ENCODE results near the gene HTRA3. TPM values are rescaled to one million over a fixed set of nuclear protein-coding genes. Genes with fewer than 3 reads are reported as not detected.
A peak's percentile ranks its signal among the peaks of the same experiment; 100 is the strongest.

HTRA3 gene
- total RNA-seq, 4 donors from 2014 or later = 56.1 to 82.2 (median 67.2) TPM

DNA sequence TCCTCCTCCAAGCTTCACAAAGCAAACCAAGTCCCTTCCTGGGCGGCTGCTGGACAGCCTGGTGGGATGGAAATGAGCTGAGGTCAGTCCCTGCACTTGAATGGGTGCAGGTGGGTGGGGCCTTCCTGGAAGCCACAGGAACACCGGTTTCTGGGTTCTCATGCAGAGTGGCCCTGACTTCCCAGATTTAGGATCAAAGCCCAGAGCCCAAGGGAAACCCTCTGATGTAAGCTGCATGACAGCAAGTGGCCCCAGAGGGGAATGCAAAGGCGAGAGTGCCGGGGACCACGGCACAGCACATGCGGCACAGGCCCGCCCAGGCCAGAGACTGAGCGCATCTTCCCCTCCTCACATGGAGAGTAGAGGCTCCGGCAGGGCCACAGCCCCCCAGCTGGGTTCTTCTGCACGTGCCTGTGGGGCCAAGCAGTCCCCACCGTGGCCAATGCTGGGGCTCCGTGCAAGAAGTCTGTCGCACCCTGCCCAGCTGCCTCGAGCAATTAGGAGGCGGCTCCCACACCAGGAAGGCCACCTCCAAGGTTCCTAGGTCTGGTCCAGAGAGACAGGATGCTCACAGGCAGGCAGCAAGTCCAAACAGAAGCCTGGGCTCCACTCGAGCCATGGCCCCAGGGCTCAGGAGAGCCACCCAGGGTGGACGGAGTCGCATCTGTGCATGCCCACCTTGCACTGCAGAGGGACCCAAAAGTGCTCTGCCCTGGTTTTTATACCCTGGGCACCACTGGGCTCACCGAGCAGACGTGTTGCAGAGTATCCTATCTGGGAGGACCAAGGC, 83.0 kb downstream of the HTRA3 start:
- intact Hi-C loops (cut with DNase I) = no loop called here
- Histone ChIP-seq H3K4me3 (no peak overlapping the region), H3K27me3 (no peaks in the 10 kb centered on the region), H3K9me3 (no peaks in the 10 kb centered on the region), H3K4me1 (peaks cover 17 to 51% (median 43%) of the 10 kb centered on the region in 4 donors), H3K27ac (replicated peaks in 1 of 4) (no peak overlapping the region), H3K36me3 (no peaks in the 10 kb centered on the region)
- TF ChIP-seq, protein P1, sequence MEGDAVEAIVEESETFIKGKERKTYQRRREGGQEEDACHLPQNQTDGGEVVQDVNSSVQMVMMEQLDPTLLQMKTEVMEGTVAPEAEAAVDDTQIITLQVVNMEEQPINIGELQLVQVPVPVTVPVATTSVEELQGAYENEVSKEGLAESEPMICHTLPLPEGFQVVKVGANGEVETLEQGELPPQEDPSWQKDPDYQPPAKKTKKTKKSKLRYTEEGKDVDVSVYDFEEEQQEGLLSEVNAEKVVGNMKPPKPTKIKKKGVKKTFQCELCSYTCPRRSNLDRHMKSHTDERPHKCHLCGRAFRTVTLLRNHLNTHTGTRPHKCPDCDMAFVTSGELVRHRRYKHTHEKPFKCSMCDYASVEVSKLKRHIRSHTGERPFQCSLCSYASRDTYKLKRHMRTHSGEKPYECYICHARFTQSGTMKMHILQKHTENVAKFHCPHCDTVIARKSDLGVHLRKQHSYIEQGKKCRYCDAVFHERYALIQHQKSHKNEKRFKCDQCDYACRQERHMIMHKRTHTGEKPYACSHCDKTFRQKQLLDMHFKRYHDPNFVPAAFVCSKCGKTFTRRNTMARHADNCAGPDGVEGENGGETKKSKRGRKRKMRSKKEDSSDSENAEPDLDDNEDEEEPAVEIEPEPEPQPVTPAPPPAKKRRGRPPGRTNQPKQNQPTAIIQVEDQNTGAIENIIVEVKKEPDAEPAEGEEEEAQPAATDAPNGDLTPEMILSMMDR (IDR thresholded peaks at IDR 0.05) = no peak
- TF ChIP-seq EP300 (IDR thresholded peaks at IDR 0.05) = no peak
- TF ChIP-seq POLR2A (IDR thresholded peaks at IDR 0.05; ENCODE audit: low read depth) = no peak
- TF ChIP-seq POLR2AphosphoS5 (IDR thresholded peaks at IDR 0.05) = no peak
- WGBS = 84% methylated on average over 6 of the region's 20 CpGs
- no peak for DNase-seq (ENCODE audit: extremely low spot score)

DNA sequence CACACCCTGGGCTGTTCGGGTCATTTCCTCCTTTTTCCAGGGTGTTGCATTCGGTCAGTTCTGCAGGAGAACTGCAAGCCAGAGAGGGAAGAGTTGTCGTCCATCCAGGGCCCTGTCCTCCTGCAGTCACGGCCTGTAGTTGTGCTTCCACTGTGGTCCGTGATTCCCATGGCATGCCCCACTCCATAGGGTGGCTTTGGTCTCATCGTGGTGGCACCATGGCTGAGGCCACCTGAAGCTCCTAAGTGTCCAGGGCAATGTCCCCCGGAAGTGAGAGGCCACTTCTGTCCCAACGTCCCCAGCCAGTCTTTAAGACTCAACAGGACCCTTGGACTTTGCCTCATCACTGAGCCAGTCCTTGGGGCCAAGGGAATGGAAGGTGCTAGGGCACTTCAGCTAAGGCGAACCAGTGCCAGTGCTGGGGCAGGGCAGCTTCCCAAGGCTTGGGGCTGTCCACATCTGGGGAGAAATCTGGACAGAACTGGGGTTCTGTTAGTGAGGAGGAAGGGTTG, 83.7 kb downstream of the HTRA3 start:
- Histone ChIP-seq H3K4me3 (no peak overlapping the region), H3K27me3 (no peaks in the 10 kb centered on the region), H3K4me1 (peaks cover 17 to 57% (median 49%) of the 10 kb centered on the region in 4 donors), H3K9me3 (no peaks in the 10 kb centered on the region), H3K27ac (replicated peaks in 1 of 4) (no peak overlapping the region), H3K36me3 (no peaks in the 10 kb centered on the region)
- WGBS = 90% methylated on average over 9 of the region's 9 CpGs
- no peak for DNase-seq (ENCODE audit: extremely low spot score)
- TF ChIP-seq POLR2AphosphoS5 (IDR thresholded peaks at IDR 0.05) = no peak
- TF ChIP-seq, protein P1 (IDR thresholded peaks at IDR 0.05) = no peak
- no peak for TF ChIP-seq EP300 (IDR thresholded peaks at IDR 0.05)
- no peak for TF ChIP-seq POLR2A (IDR thresholded peaks at IDR 0.05; ENCODE audit: low read depth)
- intact Hi-C loops (cut with DNase I) = no loop called here

DNA sequence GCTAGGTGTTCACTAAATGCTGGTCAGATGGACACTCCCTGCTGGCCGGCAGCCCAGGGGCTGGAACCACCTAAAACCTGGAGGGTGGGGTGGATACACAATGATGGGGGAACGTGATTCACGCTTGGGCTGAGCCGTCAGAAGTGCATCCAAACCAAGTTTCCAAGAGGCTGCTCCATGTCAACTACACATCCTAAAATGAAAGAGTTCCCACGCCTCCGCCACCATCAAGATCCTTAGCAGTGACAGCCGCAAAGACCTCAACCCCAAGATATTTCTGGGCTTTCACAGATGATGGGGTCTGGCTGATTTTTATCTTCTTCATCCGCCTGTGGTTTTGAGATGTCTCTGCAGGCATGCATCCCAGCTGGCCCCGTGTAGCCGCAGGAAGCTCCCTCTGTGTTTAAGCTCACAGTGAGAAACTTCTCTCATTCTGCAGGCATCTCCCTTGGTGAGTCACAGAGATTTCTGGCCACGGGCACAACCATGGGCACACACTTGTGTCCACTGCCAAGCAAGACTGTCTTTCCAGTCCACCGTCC, 84.4 kb downstream of the HTRA3 start:
- Histone ChIP-seq H3K36me3 (no peaks in the 10 kb centered on the region), H3K27me3 (no peaks in the 10 kb centered on the region), H3K4me1 (peaks cover 17 to 62% (median 53%) of the 10 kb centered on the region in 4 donors), H3K9me3 (no peaks in the 10 kb centered on the region), H3K27ac (replicated peaks in 1 of 4) (no peak overlapping the region), H3K4me3 (no peak overlapping the region)
- TF ChIP-seq POLR2A (IDR thresholded peaks at IDR 0.05; ENCODE audit: low read depth) (no peak), EP300 (IDR thresholded peaks at IDR 0.05) (no peak), POLR2AphosphoS5 (IDR thresholded peaks at IDR 0.05) (no peak)
- TF ChIP-seq, protein P1 (IDR thresholded peaks at IDR 0.05) = no peak
- DNase-seq (ENCODE audit: extremely low spot score) = no peak
- intact Hi-C loops (cut with DNase I) = no loop called here
- WGBS = 69% methylated on average over 12 of the region's 12 CpGs

DNA sequence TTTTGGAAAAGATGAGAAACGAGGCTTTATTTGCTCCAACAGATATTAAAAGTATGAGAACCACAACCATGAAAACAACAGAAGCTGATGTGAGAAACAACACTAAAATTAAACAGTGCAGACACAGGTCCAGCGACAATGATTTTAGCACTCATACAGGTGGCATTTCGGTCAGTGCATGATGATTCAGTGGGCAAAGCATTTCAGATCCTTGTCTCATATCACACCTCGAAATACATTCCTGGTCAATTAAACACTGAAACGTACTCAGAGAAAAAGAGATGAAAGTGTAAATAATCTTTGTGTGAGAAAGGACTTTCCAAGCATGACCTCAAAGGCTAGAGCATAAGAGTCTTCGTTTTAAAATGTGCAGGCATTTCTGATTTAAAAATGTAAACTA, 85.8 kb downstream of the HTRA3 start:
- H3K4me3 ChIP-seq = no peak overlapping the region
- TF ChIP-seq, protein P1 (IDR thresholded peaks at IDR 0.05) = no peak
- TF ChIP-seq POLR2A (IDR thresholded peaks at IDR 0.05; ENCODE audit: low read depth) (no peak), POLR2AphosphoS5 (IDR thresholded peaks at IDR 0.05) (no peak), EP300 (IDR thresholded peaks at IDR 0.05) (no peak)
- H3K27ac ChIP-seq (replicated peaks in 1 of 4) = peak overlapping the region in 3 of 4 donors; percentile 11 to 33 (median 21)
- H3K27me3 ChIP-seq = no peaks in the 10 kb centered on the region
- H3K9me3 ChIP-seq = no peaks in the 10 kb centered on the region
- WGBS = 48% methylated on average over 6 of the region's 6 CpGs
- no peaks in the 10 kb centered on the region for H3K36me3 ChIP-seq
- intact Hi-C loops (cut with DNase I) = no loop called here
- DNase-seq (ENCODE audit: extremely low spot score) = no peak
- peaks cover 17 to 62% (median 53%) of the 10 kb centered on the region in 4 donors for H3K4me1 ChIP-seq

All from esophagus muscularis mucosa (tissue), 4 donors.